GM06990 (cell line): ENCODE results near the gene MSL1.

Experiments
- DNase-seq: peaks from one replicate; pipeline ENCODE4 v3.0.0-alpha.2; 2011; ENCODE audit not compliant: insufficient read length; ENCODE audit errors: extremely low read depth
- H3K27me3 ChIP-seq: replicated peaks from 2 replicates; pipeline ENCODE4 v1.6.0; 2011; ENCODE audit warnings: low read length; ENCODE audit not compliant: control insufficient read depth, insufficient read depth
- H3K36me3 ChIP-seq: 2 replicates; pipeline ENCODE4 v1.5.1; 2011; ENCODE audit warnings: low read length; ENCODE audit not compliant: control insufficient read depth, insufficient read depth
- H3K4me3 ChIP-seq: replicated peaks from 2 replicates; pipeline ENCODE4 v1.5.1; 2011; ENCODE audit warnings: low read depth, mild to moderate bottlenecking, control low read depth, low read length
- CTCF ChIP-seq: IDR thresholded peaks from 2 replicates; pipeline ENCODE4 v1.5.1; 2011; ENCODE audit warnings: low read length, control low read depth, mild to moderate bottlenecking, inconsistent platforms; ENCODE audit not compliant: insufficient read depth, poor library complexity, severe bottlenecking

Gene MSL1

DNA sequence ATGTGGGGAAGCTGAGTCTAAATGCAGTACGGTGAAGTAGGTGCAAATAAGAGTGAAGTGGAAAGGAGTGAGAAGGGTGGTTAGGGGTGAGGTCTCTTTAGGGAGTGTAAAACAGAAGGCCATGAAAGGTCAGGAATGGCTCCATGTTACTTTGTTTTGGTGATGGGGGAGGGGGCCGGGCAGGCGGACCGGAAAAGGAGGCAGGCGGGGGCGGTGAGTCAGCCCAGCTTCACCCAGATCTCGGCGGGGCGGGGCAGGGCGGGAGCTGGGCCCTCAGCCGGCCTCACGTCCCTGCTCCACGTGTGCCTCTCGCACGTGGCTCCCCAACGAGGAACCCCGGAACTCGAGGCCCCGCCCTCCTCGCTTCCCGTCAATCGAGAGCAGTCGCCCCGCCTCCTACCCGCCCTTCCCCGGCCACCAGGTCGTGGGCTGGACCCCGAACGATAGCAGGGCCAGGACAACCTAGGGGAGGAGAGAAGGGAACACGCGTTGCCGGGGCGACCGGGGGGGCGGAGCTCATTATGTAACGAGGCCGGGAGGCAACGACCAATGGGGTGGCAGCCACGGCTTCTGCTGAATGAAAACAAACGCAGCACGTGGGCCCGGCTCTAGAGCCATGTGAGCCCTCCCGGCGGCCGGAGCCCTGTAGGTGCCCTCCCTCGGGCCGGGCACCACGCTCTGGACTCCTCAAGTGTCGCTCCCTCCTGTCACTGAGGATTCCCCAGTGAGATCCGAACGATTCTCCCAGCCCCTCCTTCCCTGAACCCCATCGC lies 22.7 kb upstream of the MSL1 start:
- no peak for TF ChIP-seq CTCF
- peak overlapping the region; percentile 67 for H3K4me3 ChIP-seq
- H3K27me3 ChIP-seq = no peaks in the 10 kb centered on the region
- peak; percentile 99 for DNase-seq
- H3K36me3 ChIP-seq = no peaks in the 10 kb centered on the region

- H3K27me3 ChIP-seq = no peaks in the 10 kb centered on the region
- no peak for TF ChIP-seq CTCF
- H3K4me3 ChIP-seq = peak overlapping the region; percentile 67
- H3K36me3 ChIP-seq = no peaks in the 10 kb centered on the region
- DNase-seq = no peak
These were observed 22.0 kb upstream of the MSL1 start for GRCh38 chr17:40099619-40100418.

DNA sequence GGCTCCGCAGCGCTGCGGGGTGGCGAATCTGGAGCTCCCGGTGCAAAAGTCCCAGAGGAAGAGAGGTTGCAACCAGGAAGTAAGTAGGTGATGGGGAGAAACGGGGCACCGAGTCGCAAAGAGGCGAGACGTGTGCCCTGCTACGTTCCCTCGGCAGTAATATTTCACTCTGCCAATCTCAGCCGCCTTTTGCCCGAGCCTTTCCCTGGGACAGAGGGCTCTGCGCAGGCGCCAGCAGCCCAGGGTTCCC lies 21.4 kb upstream of the MSL1 start, which contains the start of gene NR1D1:
TSS of gene NR1D1 (minus strand) at position 171 of the 250 bp plus-strand sequence. CDS start 495 bp downstream, outside the sequence.
- DNase-seq = no peak
- Histone ChIP-seq H3K27me3 (no peaks in the 10 kb centered on the region), H3K4me3 (peak within 1 kb of the TSS; percentile 67), H3K36me3 (no peaks in the 10 kb centered on the region)
- no peak for TF ChIP-seq CTCF

- Histone ChIP-seq H3K27me3 (no peaks in the 10 kb centered on the region), H3K36me3 (no peaks in the 10 kb centered on the region), H3K4me3 (peak overlapping the region; percentile 67)
- DNase-seq = peak; percentile 84
- TF ChIP-seq CTCF = no peak
These were observed 21.0 kb upstream of the MSL1 start for GRCh38 chr17:40100669-40101366.

- Histone ChIP-seq H3K4me3 (no peak overlapping the region), H3K27me3 (no peaks in the 10 kb centered on the region), H3K36me3 (no peaks in the 10 kb centered on the region)
- DNase-seq = no peak
- TF ChIP-seq CTCF = no peak
These were observed 20.2 kb upstream of the MSL1 start for GRCh38 chr17:40101367-40102210.
